ENCODE results near the gene AFAP1.

AFAP1 gene

GRCh38 chr4:7801001-7801400, 138.7 kb downstream of the AFAP1 start:
- DNase-seq = no peak

- DNase-seq = no peak
Measured at GRCh38 chr4:7800410-7800809, 139.3 kb downstream of the AFAP1 start.

DNA sequence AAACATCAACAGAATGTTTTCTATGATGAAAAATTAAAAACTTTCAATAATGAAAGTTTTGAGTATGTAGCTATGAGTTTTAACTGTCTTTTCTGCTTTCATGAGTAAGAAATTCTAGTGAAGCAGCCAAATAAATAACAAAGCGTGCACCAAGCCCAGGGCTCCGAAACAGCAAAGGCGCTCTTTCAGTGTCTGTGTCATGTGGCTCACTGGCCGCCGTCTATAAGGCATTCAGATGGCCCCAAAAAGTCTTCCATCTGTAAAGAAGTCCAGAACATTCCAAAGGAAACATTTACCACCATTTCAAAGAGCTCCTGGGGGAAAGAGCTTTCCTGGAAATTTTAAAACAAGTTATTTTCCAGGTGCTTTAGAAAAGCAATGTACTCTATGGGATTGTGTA, 139.9 kb downstream of the AFAP1 start:
- DNase-seq = no peak

DNA sequence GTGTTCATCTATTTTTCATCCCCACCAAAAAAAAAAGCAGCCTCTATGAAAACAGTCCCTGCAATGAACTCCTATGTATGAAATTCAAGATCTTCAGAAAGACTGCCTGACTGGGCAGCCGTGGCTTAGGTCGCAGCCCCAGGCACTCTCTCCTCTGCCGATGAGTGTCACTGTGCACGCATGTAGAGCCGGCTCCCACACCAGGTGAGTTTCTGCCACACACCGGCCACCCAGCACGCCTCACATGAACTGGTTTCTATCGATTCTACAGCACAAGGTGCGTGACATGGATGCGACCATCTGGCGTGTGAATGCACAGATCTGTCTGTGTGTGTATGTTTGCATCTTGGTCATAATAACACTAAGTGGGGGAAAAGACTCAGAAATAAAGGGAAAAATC, 140.4 kb downstream of the AFAP1 start:
- no peak for DNase-seq

DNA sequence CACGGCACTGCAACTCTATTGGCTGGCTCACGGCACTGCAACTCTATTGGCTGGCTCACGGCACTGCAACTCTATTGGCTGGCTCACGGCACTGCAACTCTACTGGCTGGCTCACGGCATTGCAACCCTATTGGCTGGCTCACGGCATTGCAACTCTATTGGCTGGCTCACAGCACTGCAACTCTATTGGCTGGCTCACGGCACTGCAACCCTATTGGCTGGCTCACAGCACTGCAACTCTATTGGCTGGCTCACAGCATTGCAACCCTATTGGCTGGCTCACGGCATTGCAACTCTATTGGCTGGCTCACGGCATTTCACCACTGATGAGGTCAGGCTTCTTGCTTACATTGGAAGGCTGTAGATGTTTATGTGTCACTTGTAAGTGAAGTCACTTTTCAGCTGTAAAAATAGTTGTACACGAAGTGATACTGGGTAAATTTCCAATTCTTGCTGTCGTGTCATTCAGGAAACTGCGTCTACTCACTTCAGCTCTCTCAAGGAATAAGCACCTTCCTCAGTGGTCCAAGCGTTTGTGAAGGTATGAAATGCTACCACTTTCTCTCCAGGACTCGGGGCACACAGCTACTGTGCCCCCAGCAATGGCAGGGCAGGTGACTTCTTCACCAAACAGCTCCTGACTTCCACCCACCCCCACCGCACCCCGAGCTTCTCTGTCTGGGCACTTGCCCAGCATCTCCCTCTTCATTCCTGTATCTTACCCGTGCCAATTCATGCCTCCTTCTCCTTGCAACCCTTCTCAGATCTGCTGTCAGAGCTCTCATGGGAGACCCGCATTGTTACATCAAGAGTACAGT, 141.3 kb downstream of the AFAP1 start:
- DNase-seq = no peak

DNA sequence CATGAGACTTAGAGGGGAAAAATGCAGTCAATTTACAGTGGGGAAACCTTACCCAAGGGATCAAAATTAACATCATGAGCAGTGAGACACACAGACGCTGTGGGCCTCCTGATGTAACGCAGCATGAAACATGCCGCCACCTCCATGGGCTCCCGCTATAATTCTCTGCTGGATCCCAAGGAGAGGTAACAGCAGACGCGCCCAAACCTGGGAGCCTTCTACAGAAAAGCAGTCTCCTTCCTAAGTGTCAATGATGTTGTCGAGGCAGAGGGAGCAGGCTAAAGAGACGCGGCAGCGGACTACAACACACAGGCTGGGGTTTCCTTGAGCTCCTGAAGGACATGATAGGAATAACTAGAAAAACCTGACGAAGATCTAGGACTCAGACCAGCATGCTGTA, 142.3 kb downstream of the AFAP1 start:
- no peak for DNase-seq

DNA sequence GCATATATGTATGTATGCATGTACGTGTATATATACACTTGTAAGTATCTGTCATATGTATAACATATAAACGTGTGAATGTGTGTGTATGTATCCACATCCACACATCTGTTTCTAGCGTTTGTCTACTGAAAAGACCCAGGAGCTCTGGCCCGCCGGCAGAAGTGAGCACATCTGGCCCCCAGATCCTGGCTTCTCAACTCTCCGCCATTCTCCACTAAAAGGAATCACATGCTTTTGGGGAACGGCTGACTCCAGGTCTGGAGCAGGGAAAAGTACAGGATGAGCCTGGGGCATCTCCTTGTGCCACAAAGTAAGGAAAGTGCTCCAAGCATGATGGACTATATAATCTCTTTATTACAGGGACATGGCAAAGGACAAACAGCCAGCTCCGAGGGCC, 143.7 kb downstream of the AFAP1 start:
- no peak for DNase-seq

GRCh38 chr4:7793186-7793585, 146.5 kb downstream of the AFAP1 start:
- DNase-seq = no peak

DNA sequence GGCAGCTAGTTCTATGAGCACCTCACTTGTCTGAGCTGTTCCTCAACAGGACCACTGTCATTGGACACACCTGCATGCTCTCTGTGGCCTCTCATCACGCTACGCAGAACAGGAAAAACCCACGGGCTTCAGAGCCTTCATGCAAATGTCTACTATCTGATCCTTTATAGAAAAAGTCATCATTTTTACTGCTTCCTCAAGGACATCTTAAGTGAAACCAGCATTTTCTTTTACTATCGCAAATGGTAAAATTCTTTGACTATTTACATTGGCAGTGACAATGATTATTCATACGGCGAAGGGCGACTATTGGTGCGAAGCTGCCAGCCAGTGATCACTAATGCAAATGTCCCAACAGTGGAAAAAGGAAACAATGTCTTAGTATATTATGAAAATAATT, 147.0 kb downstream of the AFAP1 start:
- DNase-seq = no peak

DNA sequence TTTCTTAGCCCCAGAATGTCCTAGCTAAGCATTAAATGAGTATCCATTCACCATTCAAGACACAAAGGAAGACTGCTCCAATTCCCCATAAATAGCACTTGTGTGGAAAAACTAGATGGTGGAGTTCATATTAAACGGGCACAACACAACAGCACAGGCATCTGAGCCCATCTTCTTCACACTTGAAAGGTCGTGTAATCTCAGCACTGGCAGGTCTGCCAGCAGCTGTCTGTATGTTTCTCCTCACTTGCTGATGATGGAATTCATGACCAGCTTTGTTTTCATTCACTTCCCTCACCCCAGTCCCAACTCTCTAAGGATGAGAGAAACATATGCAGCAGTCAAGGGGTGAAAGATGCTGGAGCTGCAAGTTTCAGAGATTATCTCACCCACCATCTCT, 148.7 kb downstream of the AFAP1 start:
- DNase-seq = no peak

DNA sequence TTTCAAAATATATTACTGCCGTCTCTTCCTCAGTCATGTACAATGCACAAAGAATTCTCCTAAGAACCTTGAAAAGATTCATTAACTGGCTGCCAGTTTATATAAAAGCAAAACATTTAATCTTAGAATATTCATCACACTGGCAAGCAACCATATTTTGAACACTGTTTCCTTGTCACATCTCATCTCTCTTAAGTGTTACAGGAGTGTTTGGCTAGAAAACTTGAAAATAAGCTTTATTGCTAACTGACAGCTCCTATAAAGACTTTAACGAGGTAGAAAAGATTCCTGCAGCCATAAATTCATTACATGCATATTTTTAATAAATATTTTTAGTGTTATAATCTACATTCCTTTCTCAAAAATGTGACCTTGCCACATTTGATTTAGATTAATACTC, 149.6 kb downstream of the AFAP1 start:
- no peak for DNase-seq

GRCh38 chr4:7788694-7789425, 150.8 kb downstream of the AFAP1 start:
- no peak for DNase-seq

DNA sequence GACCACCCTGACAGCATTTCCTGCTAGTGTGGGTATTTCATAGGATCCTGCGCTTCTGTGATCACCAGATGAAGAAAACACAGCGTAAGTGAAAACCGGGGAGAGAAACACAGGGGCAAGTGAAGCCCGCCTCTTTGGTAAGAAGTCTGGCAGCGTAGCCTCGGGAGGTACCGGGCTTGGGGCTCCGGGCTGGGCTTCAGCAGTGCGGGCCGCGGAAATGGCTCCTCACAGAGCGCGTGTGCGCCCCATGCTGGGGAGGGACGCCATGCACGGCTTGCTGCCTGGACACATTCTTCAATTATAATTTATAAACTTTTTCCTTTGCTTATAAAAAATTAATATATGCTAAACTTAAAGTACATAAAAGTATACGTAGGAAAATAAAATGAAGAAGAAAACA, 151.5 kb downstream of the AFAP1 start:
- no peak for DNase-seq

DNA sequence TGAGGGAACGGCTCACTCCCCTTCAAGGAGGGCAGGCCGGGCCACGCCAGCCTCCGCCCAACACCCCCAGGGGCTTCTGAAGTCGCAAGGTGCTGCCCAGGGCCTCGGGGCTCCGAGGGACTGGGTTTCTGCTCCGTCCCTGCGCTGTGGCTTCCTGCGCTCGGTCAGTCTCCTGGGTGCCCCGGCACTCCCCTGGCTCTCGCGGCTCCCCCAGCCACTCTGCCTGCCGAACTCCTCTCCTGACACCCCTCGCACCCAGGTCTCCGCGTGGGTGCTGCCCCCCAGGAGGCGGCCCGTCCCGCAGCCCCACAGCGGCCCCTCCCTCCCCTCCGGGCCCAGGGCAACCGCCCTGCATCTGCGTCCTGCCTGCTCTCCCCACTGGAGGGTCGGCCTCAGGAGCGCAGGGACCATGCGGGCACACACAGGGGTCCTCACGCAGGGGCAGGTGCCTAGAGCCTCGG, 151.9 kb downstream of the AFAP1 start:
- DNase-seq = no peak

DNA sequence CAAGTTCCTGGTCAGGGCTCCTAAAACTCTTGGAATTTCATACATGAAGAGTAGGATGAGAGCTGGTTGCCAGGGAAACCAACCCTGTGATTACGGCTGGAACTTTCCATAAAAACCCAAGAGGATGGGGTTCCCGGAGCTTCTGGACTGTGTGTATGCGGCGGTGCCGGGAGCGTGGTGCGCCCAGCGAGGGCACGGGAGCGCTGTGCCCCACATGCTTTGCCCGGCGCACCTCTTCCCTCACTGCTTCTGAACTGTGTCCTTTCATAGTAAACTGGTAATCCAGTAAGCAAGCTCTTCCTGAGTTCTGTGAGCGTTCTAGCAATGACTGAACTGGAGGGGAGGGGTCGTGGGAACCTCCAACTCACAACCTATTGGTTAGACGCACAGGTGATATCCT, 152.6 kb downstream of the AFAP1 start:
- DNase-seq = no peak

GRCh38 chr4:7786517-7786916, 153.1 kb downstream of the AFAP1 start:
- no peak for DNase-seq

DNA sequence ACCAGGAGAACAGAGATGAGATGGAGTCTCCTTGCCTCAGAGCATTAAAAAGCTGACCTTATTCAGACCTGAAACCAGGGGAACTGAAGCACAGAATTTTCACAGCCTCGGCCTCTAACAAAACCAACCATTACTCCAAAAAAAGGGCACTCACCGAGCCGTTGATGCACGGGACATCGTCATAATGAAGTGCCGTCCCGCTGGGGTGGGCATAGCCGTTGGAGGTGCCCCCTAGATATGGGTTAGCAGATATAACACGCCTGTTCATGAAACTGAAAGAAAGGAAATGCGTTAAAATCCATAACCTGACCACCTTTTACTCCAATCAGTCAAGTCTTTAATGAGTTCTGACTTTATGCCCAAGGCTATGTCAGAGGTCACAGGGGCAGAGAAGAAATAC, 153.6 kb downstream of the AFAP1 start:
- no peak for DNase-seq

DNA sequence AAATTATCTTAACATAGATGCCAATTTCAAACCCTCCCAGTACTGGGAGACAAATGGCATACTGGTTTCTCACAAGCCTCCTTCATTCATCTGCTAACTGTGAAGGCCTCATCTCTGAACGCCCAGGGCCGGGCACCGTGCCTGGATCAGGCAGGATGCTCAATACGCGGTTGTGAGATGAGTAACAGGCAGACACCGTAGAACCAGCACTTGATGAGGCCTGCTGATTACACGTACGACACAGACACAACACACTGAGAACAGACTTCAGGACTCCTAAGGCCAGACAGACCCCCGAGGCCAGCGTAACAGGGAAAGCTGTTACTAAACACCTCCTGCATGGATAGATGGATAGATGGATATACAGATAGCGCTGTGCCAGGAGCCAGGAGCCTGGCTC, 154.6 kb downstream of the AFAP1 start:
- DNase-seq = no peak

- DNase-seq = no peak
Measured at GRCh38 chr4:7784131-7784870, 155.4 kb downstream of the AFAP1 start.

DNA sequence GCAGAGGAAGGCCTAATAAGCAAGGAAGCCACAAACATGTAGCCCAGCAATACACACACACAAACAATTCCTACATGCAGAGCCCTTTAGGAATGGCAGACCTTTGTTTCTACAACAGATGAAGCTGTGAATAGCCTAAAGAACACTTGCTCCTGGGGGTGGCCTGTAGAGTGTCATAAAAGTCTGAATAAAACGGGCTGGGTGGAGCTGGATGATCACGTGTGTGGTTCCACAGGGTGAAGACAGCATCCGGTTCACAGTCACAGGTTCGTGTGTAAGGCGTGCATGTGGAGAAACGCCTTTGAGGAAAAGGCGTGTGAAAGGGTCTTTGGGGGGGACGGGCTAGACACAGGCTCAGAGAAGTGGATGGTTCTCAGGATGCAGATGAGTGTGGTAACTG, 156.1 kb downstream of the AFAP1 start:
- no peak for DNase-seq

GRCh38 chr4:7782783-7783182, 156.9 kb downstream of the AFAP1 start:
- DNase-seq = no peak

DNA sequence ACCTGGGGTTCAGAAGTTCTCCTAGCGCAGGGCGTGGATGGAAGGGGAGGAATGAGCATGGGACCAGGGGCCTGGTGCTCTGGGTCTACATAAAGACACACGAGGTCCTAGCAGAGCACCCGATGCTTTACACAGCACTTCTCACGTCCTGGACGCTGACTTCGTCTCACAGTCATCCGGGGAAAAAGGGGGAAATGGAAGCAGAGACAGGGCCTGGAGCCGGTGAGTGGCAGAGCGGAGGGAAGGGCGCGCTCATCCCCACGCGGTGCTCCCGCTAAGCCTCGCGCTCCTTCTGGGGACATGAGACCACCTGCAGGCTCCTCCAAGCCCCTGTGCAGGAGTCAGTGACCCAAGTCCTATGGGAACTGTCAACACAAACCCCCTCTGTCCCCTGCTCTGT, 157.7 kb downstream of the AFAP1 start:
- DNase-seq = no peak

DNA sequence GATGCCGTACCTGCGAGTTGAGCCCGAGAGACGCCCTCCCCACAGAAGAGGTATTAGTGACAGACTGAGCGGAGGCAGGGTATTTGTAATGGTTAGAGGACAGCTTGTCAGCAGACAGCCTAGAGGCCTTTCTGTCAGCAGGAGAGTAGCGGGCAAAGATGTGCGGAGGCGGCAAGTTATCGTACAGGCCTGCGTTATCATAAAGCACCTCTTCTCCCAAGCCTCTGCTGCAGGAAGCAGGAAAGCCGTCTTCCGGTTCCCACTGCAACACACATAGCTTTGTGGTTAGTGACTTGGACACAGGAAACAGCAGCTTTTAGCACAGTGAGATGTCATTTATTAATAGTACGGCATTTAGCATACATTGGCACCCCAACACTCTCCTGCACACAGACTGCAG, 158.3 kb downstream of the AFAP1 start:
- DNase-seq = no peak
